ENCODE data around the gene MSI2. TPM values are rescaled to one million over a fixed set of nuclear protein-coding genes. Genes with fewer than 3 reads are reported as not detected.

Gene MSI2
- total RNA-seq, 1 donor from 2014 or later: 110 TPM

- intact Hi-C loops (cut with DNase I): no loop called here
- no peak for DNase-seq
- ATAC-seq (ENCODE audit: poor library complexity): no peak
Measured at GRCh38 chr17:57512258-57512657, 255.9 kb downstream of the MSI2 start.

- intact Hi-C loops (cut with DNase I): no loop called here
- no peak for DNase-seq
Measured at GRCh38 chr17:57512691-57513090, 256.4 kb downstream of the MSI2 start.

DNA sequence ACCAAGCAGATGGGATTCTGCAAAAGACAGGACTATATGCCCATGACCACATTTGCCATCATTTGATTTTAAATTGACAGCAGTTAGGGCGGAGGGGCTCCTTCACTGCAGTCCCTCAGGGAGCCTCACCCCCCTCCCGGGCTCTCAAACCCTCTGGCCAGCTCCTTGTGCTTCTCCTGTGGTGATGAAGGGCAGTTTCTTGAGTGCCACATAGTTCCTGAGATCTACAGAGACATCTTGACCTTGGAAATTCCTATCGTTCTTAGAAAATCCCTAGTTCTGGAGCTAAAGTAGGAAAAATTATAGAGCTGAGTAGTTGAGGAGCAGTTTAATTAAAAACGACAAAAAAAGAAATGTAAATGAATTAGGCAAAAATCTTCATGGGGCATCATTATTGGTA lies 257.2 kb downstream of the MSI2 start:
- ATAC-seq (ENCODE audit: poor library complexity) (no peak), DNase-seq (no peak)
- intact Hi-C loops (cut with DNase I): no loop called here

More at GRCh38 chr17:57512691-57513090, 256.4 kb downstream of the MSI2 start:
- no peak for ATAC-seq (ENCODE audit: poor library complexity)

- intact Hi-C loops (cut with DNase I): no loop called here
- DNase-seq (no peak), ATAC-seq (ENCODE audit: poor library complexity) (no peak)
Measured at GRCh38 chr17:57514614-57515013, 258.3 kb downstream of the MSI2 start.

DNA sequence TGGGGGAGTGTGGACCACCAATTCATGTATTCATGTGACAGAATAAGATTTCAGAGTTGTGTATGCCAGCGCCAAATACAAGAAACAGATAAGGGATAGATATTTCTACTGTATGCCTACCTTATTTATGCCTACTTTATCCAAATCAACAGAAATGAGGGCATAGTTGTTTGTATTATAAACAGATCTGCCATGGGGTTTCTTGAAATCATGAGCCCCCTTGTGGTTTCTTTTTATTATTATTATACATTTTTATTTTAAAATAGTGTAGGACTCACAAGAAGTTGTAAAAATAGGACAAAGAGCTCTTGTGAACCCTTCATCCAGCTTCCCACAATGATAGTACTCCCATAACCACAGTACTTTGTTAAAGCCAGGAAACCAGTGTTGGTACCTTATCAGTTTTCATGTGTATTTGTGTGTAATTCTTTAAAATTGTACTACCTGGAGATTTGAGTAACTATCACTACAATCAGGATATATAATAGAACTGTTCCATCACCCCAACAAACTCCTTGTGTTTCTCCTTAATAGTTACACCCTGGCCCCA lies 259.4 kb downstream of the MSI2 start:
- ATAC-seq (ENCODE audit: poor library complexity): no peak
- DNase-seq: no peak
- intact Hi-C loops (cut with DNase I): no loop called here

- intact Hi-C loops (cut with DNase I): no loop called here
- no peak for ATAC-seq (ENCODE audit: poor library complexity)
Measured at GRCh38 chr17:57516290-57517230, 260.2 kb downstream of the MSI2 start.

GRCh38 chr17:57517273-57517631 lies 260.9 kb downstream of the MSI2 start:
- ATAC-seq (ENCODE audit: poor library complexity): peak; percentile 63
- intact Hi-C loops (cut with DNase I): no loop called here
- no peak for DNase-seq

More at GRCh38 chr17:57516290-57517230, 260.2 kb downstream of the MSI2 start:
- DNase-seq: no peak

DNA sequence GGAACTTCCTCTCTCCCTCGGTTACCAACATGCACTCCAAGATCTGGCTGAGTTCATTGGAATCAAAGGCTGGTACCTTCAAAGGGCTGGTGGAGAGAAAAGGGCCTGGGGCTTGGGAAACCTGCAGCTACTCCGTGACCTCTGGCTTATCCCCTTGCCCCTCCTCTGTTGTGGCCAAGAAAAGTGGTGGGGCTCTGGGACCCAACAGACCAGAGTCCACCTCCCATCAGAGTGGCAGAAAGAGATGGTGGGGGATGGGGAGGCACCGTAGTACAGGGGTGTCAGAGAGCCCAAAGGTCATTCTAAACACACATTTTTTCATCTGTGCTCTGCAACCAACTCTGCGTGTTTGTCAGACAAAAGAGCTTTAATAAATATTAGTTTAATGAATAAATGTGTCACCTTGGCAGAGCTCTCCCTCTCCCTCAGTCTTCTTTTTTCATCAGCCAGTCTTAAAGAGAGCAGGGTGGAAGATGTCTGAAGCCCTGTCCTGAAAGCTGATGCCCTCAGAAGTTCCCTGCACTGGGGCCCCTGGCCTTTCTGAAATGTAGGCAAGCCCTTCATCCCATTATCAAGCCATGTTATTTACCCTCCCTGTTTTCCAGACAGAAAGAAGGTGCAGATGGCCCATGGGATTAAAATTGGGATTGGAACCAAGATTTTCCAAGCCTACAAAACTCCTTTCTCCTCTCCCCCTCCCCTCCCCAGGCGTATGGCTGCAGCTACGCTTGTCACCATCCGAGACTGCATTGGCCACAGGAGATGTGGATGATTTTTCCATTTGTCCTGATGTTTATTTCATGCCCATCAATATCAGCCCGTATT lies 261.5 kb downstream of the MSI2 start:
- intact Hi-C loops (cut with DNase I): no loop called here
- no peak for DNase-seq
- no peak for ATAC-seq (ENCODE audit: poor library complexity)

- ATAC-seq (ENCODE audit: poor library complexity) (peak; percentile 88), DNase-seq (peak; percentile 73)
Measured at GRCh38 chr17:57518587-57519581, 262.6 kb downstream of the MSI2 start.

DNA sequence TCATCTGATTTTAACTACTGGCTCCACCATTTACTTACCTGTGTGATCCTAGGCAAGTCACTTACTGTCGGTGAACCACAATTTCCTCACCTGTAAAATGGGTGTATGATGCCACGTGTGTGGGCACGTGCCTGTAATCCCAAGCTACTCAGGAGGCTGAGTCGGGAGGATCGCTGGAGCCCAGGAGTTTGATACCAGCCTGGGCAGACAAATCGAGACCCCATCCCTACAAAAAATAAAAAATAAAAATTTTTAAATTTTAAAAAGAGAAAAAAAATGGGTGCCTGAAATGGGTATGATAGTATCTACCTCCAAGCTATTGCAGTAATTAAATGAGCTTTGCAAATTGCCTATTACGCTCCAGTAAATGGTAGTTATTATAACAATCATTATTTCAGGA lies 263.5 kb downstream of the MSI2 start:
- DNase-seq (no peak), ATAC-seq (ENCODE audit: poor library complexity) (no peak)
- intact Hi-C loops (cut with DNase I): no loop called here

More at GRCh38 chr17:57518587-57519581, 262.6 kb downstream of the MSI2 start:
- intact Hi-C loops (cut with DNase I): no loop called here

GRCh38 chr17:57521606-57522005 lies 265.3 kb downstream of the MSI2 start:
- intact Hi-C loops (cut with DNase I): no loop called here
- DNase-seq (no peak), ATAC-seq (ENCODE audit: poor library complexity) (no peak)

DNA sequence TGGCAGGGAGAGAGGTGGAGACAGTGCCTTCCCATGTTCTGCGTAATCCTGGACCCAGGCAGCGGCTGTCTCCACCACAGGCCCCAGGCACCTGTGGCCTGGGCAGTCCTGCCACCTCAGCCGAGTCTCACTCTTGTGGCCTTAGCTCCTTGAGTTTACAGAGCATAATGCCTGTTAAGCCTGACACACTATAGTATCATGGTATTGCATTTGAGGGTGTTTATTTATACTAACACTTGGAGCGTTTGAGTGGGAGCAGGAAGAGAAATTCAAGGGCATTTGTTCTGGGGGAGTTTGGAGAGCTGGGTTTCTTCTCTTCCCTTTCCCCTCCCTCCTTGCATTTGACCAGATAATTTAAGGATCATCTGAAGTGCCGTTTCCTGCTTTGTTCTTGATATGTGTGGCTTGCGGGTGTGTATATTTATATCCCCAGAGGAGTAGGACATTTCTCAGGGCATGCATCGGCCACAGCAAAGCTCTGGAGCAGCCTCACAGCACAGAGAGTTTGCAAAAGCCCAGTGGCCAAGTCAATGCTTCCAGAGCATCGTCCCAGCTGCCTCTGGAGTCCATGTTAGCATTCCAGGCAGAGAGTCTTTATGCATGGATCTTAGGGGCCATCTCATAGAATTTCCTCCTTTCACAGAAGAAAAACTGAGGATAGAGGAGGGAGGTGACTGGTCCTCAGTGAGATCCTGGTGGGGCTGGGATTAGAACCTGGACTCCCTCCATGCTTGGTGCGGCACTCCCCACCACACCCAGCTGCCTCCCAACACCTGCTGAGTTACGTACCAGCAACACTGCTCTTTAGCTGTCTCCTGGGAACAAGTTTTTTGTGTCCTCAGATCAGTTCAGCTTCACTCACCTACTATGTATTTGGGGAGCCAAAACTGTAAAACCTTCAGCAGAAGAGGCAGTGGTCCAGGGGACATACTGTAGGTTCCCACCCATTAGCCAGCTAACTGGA lies 266.0 kb downstream of the MSI2 start:
- DNase-seq (no peak), ATAC-seq (ENCODE audit: poor library complexity) (no peak)
- intact Hi-C loops (cut with DNase I): no loop called here

- ATAC-seq (ENCODE audit: poor library complexity) (peak; percentile 81), DNase-seq (peak; percentile 77)
- intact Hi-C loops (cut with DNase I): no loop called here
Measured at GRCh38 chr17:57523926-57524632, 267.8 kb downstream of the MSI2 start.

DNA sequence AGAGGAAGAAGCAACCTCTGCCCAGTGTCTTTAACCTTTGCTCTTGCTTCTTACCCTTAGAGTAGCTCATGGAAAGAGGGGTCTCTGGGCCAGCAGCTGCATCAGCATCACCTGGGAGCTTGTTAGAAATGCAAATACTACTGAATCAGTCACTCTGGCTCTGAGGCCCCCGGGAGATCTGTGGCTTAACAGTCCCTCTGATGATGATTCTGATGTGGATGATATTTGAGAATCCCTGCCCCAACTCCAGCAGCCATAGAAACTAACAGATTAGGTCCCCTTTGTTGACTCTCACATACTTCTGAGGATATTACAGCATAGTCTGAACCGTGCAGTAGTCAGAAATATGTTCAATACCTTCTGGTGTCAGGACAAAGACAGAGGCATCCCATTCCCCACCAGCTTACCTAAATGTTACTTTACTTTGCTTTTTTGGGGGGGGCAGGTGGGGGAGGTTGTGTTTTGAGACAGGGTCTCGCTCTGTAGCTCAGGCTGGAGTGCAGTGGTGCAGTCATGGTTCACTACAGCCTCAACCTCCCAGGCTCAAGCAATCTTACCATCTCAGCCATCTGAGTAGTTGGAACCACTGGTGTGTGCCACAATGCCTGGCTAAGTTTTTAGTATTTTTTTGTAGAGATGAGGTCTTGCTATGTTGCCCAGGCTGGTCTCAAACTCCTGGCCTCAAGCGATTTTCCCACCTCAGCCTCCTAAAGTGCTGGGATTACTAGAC lies 268.7 kb downstream of the MSI2 start:
- DNase-seq (no peak), ATAC-seq (ENCODE audit: poor library complexity) (no peak)
- intact Hi-C loops (cut with DNase I): no loop called here

DNA sequence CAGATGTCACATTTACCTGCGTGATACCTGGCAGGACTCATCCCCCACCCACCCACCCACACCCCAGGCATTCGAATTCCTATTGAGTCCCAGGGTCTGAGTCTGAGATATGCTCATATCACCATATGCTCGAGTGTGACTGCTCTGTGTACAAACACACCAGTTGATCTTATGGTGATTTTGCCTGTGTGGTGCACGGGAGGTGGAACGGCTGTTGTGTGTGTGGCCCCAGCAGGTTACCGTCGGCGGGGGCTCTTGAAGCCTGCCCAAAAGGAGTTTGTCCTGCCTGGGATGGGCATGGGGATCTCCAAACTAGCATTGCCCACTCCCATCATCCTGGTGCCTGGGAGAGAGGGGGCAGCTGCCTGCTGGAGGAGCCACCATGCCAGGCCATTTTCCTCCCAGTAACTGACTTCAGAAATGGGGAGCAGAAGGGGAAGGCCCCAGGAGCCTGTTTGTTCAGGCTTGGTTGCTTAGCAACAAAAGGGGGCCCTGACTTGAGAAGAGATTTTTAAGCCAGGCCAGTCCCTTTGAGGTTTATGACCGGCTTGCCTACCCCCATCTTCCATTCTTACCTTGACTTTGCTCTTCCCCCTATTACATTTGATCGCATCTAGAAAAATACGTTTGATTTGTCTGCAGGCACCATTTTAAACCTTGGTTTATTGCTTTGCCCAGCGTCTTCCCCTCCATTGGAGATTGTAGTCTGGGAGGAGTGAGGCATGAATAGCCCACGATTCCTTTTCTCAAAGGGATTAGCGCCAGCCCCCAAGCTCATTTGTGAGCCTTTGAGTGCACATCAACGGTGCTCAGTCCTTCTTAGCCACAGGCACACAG lies 271.1 kb downstream of the MSI2 start:
- DNase-seq (no peak), ATAC-seq (ENCODE audit: poor library complexity) (no peak)
- intact Hi-C loops (cut with DNase I): no loop called here

All from Right ventricle myocardium superior (tissue), 1 donor.